HEK293T (cell line): ENCODE results near the gene KCNJ18.
"Not testable (repeated sequence)": the region's sequence is repeated elsewhere in the genome, so short reads cannot be mapped to it uniquely, and the experiment has no call there.

Experiments
- BHLHE40 ChIP-seq: fragments of 450-650 bp; IDR thresholded peaks from 2 replicates; pipeline ENCODE4 v1.6.1; 2016; ENCODE audit warnings: mild to moderate bottlenecking, moderate library complexity, borderline replicate concordance
- SUZ12 ChIP-seq: fragments of 450-650 bp; IDR thresholded peaks from 2 replicates; pipeline ENCODE4 v1.6.1; 2016; ENCODE audit warnings: mild to moderate bottlenecking

DNA sequence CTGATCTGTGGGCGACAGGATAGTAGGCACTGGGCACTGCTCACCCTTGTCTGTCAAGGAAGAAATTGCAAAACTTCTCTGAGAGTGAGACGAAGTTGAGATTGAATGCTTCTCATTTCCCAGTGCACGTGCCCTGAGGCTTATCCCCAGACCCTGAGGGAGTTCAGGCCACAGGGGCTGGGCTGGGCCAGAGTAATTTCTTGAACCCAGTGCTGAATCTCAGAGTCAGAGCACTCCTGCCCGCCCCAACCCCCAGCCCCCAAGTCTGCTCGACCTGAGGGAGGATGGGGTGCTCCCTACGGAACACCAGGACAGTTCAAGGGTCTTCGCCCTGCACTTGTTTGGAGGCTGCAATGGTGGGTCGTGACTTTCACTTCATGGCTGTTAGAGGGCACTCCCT, 17.7 kb downstream of the KCNJ18 start:
- not testable (repeated sequence) for TF ChIP-seq SUZ12, BHLHE40
